Effector memory CD4-positive, alpha-beta T cell (primary cell): Measurements from ENCODE around the gene ZNF200.
"Not testable (repeated sequence)": the region's sequence is repeated elsewhere in the genome, so short reads cannot be mapped to it uniquely, and the experiment has no call there.

Experiments used
- DNase-seq, 3 donors: peaks; one replicate each; pipeline ENCODE4 v3.0.0-alpha.2; 2020
- H3K27ac ChIP-seq: 2 replicates; pipeline ENCODE4 v1.7.0; 2013; ENCODE audit warnings: mild to moderate bottlenecking, low read length, moderate library complexity; ENCODE audit not compliant: insufficient read depth, poor library complexity, severe bottlenecking
- H3K27me3 ChIP-seq: replicated peaks from 2 replicates; pipeline ENCODE4 v1.7.0; 2013; ENCODE audit warnings: mild to moderate bottlenecking, low read length; ENCODE audit not compliant: insufficient read depth, control insufficient read depth, poor library complexity, severe bottlenecking
- H3K36me3 ChIP-seq: 2 replicates; pipeline ENCODE4 v1.7.0; 2013; ENCODE audit warnings: mild to moderate bottlenecking, low read length, moderate library complexity; ENCODE audit not compliant: control insufficient read depth, insufficient read depth
- H3K4me1 ChIP-seq: 2 replicates; pipeline ENCODE4 v1.7.0; 2013; ENCODE audit warnings: low read length, mild to moderate bottlenecking; ENCODE audit not compliant: control insufficient read depth, insufficient read depth, poor library complexity, severe bottlenecking
- H3K4me3 ChIP-seq: 2 replicates; pipeline ENCODE4 v1.7.0; 2013; ENCODE audit warnings: low read length, low read depth, mild to moderate bottlenecking; ENCODE audit not compliant: insufficient read depth, poor library complexity, severe bottlenecking
- H3K9me3 ChIP-seq: 2 replicates; pipeline ENCODE4 v1.7.0; 2013; ENCODE audit warnings: mild to moderate bottlenecking, low read length, moderate library complexity; ENCODE audit not compliant: control insufficient read depth

The ZNF200 gene

DNA sequence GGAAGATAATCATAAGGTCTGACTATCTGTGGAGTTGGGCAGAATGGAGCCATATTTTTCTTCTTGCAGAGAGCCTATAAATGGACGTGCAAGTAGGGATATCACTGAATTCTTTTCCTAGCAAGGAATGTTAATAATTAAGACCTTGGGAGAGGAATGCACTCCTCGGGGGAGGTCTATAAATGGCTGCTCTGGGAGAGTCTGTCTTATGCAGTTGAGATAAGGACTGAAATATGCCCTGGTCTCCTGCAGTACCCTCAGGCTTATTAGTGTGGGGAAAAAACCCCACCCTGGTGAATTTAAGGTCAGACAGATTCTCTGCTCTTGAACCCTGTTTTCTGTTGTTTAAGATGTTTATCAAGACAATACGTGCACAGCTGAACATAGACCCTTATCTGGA, 29.0 kb downstream of the ZNF200 start:
- H3K36me3 ChIP-seq, DNase-seq, H3K27ac ChIP-seq, H3K4me1 ChIP-seq, H3K4me3 ChIP-seq, H3K27me3 ChIP-seq, H3K9me3 ChIP-seq: not testable (repeated sequence)

DNA sequence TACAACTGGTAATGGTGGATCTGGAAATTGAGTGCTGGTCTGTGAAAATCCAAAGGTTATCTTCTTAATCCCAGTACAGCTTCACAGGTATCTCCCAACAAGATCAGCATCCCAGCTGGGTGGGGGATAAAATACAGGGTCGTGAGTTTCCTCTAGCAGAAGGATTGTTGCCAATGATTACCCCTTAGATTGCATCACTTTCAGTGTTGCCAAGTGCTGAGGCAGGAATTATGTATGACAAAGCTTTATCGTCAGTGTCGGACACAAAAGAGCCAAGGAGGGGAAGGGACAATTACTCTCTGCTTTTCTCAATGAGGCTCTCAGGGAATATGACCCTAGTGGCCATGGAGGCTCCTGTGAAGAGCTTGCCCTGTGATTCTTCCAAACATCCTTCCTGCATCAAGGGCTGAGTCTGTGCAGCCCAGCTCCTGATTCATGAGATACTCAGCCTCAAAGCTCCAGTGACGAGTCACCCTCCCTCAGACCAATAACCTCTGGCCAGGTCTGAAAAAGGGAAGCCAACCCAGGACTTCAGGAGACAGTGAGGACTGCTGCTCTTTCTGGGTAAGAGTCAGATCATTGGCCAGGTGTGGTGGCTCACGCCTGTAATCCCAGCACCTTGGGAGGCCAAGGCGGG, 31.9 kb downstream of the ZNF200 start:
- Histone ChIP-seq H3K36me3 (no peaks in the 10 kb centered on the region), H3K9me3 (no peaks in the 10 kb centered on the region), H3K4me3 (no peak overlapping the region), H3K4me1 (no peaks in the 10 kb centered on the region), H3K27me3 (no peaks in the 10 kb centered on the region), H3K27ac (no peak overlapping the region)
- no peak for DNase-seq

- H3K36me3 ChIP-seq = no peaks in the 10 kb centered on the region
- H3K4me1 ChIP-seq = no peaks in the 10 kb centered on the region
- H3K27ac ChIP-seq = no peak overlapping the region
- no peak for DNase-seq
- no peak overlapping the region for H3K4me3 ChIP-seq
- H3K27me3 ChIP-seq = peaks cover 10% of the 10 kb centered on the region
- H3K9me3 ChIP-seq = no peaks in the 10 kb centered on the region
These were observed 36.5 kb downstream of the ZNF200 start for GRCh38 chr16:3198334-3199072.

GRCh38 chr16:3197694-3198333, 37.1 kb downstream of the ZNF200 start:
- peaks cover 16% of the 10 kb centered on the region for H3K27me3 ChIP-seq

DNA sequence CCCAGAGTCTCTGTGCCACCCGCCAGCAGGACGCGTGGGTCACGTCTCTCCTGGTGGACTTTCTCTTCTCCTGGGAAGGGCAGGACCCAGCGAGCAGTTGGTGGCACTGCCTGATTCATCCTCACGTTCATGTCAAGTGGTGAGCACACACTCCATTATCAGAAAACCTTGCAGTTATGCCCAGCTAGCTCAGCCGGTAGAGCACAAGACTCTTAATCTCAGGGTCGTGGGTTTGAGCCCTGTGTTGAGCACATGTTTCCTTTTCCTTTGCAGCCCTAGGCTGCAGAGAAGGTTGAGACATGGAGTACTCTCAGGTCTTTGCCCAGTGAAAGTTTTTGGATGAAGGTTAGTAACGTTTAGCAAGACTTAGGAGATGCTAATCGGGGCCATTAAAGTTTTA, 39.0 kb downstream of the ZNF200 start:
- Histone ChIP-seq H3K27me3 (peaks cover 34% of the 10 kb centered on the region), H3K4me1 (peaks cover 5% of the 10 kb centered on the region), H3K4me3 (no peak overlapping the region), H3K36me3 (no peaks in the 10 kb centered on the region), H3K27ac (no peak overlapping the region), H3K9me3 (no peaks in the 10 kb centered on the region)
- DNase-seq = no peak

More at GRCh38 chr16:3197694-3198333, 37.1 kb downstream of the ZNF200 start:
- not testable (repeated sequence) for DNase-seq, H3K36me3 ChIP-seq, H3K4me3 ChIP-seq, H3K27ac ChIP-seq, H3K4me1 ChIP-seq, H3K9me3 ChIP-seq

- no peaks in the 10 kb centered on the region for H3K36me3 ChIP-seq
- H3K4me3 ChIP-seq = no peak overlapping the region
- no peak overlapping the region for H3K27ac ChIP-seq
- peaks cover 46% of the 10 kb centered on the region for H3K27me3 ChIP-seq
- peaks cover 11% of the 10 kb centered on the region for H3K4me1 ChIP-seq
- no peaks in the 10 kb centered on the region for H3K9me3 ChIP-seq
- no peak for DNase-seq
These were observed 40.2 kb downstream of the ZNF200 start for GRCh38 chr16:3194792-3195191.

GRCh38 chr16:3193221-3194212, 41.4 kb downstream of the ZNF200 start:
- Histone ChIP-seq H3K27ac (no peak overlapping the region), H3K27me3 (peaks cover 58% of the 10 kb centered on the region), H3K4me1 (peaks cover 24% of the 10 kb centered on the region), H3K4me3 (no peak overlapping the region), H3K9me3 (no peaks in the 10 kb centered on the region), H3K36me3 (no peaks in the 10 kb centered on the region)
- DNase-seq = no peak

- no peaks in the 10 kb centered on the region for H3K36me3 ChIP-seq
- peaks cover 29% of the 10 kb centered on the region for H3K4me1 ChIP-seq
- H3K4me3 ChIP-seq = no peak overlapping the region
- H3K27ac ChIP-seq = no peak overlapping the region
- peaks cover 64% of the 10 kb centered on the region for H3K27me3 ChIP-seq
- no peak for DNase-seq
- H3K9me3 ChIP-seq = no peaks in the 10 kb centered on the region
These were observed 42.4 kb downstream of the ZNF200 start for GRCh38 chr16:3192476-3193019.

- no peak overlapping the region for H3K4me3 ChIP-seq
These were observed 44.0 kb downstream of the ZNF200 start for GRCh38 chr16:3190949-3191353.

More at GRCh38 chr16:3190949-3191353, 44.0 kb downstream of the ZNF200 start:
- H3K4me1 ChIP-seq = peaks cover 29% of the 10 kb centered on the region
- DNase-seq = no peak
- peaks cover 62% of the 10 kb centered on the region for H3K27me3 ChIP-seq
- no peak overlapping the region for H3K27ac ChIP-seq
- H3K36me3 ChIP-seq = no peaks in the 10 kb centered on the region
- H3K9me3 ChIP-seq = no peaks in the 10 kb centered on the region
